AG09319 (cell line): Measurements from ENCODE around the gene PYY.

Experiments
- DNase-seq: peaks from one replicate; pipeline ENCODE4 v3.0.0-alpha.2; 2010; ENCODE audit warnings: low read depth; ENCODE audit errors: extremely low read depth
- TF ChIP-seq, protein P1 (sequence below): IDR thresholded peaks from 2 replicates; pipeline ENCODE4 v1.5.1; 2011; ENCODE audit warnings: low read depth, mild to moderate bottlenecking, inconsistent platforms, low read length, moderate library complexity

PYY gene

GRCh38 chr17:43983515-43984411, 30.0 kb upstream of the PYY start:
- no peak for DNase-seq
- TF ChIP-seq, protein P1, sequence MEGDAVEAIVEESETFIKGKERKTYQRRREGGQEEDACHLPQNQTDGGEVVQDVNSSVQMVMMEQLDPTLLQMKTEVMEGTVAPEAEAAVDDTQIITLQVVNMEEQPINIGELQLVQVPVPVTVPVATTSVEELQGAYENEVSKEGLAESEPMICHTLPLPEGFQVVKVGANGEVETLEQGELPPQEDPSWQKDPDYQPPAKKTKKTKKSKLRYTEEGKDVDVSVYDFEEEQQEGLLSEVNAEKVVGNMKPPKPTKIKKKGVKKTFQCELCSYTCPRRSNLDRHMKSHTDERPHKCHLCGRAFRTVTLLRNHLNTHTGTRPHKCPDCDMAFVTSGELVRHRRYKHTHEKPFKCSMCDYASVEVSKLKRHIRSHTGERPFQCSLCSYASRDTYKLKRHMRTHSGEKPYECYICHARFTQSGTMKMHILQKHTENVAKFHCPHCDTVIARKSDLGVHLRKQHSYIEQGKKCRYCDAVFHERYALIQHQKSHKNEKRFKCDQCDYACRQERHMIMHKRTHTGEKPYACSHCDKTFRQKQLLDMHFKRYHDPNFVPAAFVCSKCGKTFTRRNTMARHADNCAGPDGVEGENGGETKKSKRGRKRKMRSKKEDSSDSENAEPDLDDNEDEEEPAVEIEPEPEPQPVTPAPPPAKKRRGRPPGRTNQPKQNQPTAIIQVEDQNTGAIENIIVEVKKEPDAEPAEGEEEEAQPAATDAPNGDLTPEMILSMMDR: peak; percentile 19

- no peak for DNase-seq
- TF ChIP-seq, protein P1: no peak
These were observed 29.4 kb upstream of the PYY start for GRCh38 chr17:43983196-43983514.

- DNase-seq: no peak
- TF ChIP-seq, protein P1: no peak
These were observed 28.4 kb upstream of the PYY start for GRCh38 chr17:43982171-43982570.

DNA sequence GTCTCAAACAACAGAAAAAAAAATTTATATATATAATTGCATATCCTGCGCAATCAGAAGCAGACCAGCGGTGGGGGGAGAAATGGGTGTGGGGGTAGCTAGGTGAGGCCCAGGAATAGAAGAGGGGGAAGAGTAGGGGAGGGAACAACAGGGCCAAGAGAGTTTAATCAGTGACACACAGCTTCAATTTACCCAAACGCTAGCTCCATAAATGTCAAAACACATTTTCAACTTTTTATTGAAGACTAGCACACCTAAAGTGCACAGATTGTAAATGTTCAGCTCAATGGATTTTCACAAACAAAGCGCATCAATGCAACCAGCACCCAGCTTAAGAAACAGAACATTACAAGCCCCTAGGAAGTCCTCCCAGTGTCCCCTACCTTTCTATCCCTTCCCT, 25.9 kb upstream of the PYY start:
- no peak for DNase-seq
- TF ChIP-seq, protein P1: no peak

DNA sequence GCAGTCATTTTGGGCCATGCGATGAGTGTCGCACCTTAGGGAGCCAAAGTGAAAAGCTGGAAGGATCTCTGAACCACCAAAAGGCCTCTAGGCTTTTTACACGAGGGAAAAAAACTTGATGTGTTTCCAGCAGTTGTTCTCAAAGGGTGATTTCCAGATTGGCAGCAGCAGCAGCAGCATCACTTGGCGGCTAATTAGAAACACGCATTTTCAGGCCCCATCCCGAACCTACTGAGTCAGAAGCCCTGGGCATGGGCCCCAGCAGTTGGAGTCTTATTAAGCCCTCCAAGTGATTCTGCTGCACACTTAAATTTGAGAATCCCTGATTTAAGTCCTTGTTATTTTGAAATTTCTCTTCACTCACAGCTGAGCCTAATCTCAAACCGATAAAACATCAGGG, 25.3 kb upstream of the PYY start:
- TF ChIP-seq, protein P1: no peak
- DNase-seq: peak; percentile 20

DNA sequence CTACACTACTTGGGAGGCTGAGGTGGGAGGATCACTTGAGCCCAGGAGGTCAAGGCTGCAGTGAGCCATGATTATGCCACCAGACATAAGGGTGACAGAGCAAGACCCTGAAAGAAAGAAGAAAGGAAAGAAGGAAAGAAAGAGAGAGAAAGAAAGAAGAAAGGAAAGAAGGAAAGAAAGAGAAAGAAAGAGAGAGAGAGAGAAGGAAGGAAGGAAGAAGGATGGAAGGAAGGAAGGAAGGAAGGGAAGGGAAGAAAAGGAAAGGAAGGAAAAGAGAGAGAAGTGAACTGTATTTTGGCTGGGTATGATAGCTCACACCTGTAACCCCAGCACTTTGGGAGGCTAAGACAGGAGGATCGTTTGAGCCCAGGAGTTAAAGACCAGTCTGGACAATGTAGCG, 24.3 kb upstream of the PYY start:
- DNase-seq: no peak
- TF ChIP-seq, protein P1: no peak

GRCh38 chr17:43976963-43977837, 23.5 kb upstream of the PYY start:
- no peak for DNase-seq
- TF ChIP-seq, protein P1: no peak
